Epithelial cell of proximal tubule (primary cell): ENCODE results near the gene RGS10. TPM values are rescaled to one million over a fixed set of nuclear protein-coding genes. Genes with fewer than 3 reads are reported as not detected.
A peak's percentile ranks its signal among the peaks of the same experiment; 100 is the strongest.

Experiments
- DNase-seq: peaks from one replicate; pipeline ENCODE4 v3.0.0-alpha.2; 2011; ENCODE audit warnings: low read depth
- H3K4me3 ChIP-seq: 2 replicates; pipeline ENCODE4 v1.5.1; 2011; ENCODE audit warnings: low read depth, mild to moderate bottlenecking, low read length
- total RNA-seq: library from RNA; depleted of rRNA; stranded (reverse); fragments of >200 nt; gene quantifications from 2 replicates; pipeline ENCODE4 v1.2.3, GENCODE V29; 2015
- TF ChIP-seq, protein P1 (sequence below): conservative IDR thresholded peaks from 2 replicates; pipeline ENCODE4 v1.5.1; 2012; ENCODE audit warnings: low read depth, mild to moderate bottlenecking, low read length

The RGS10 gene
- total RNA-seq, 1 donor from 2014 or later, result 85.9 TPM

DNA sequence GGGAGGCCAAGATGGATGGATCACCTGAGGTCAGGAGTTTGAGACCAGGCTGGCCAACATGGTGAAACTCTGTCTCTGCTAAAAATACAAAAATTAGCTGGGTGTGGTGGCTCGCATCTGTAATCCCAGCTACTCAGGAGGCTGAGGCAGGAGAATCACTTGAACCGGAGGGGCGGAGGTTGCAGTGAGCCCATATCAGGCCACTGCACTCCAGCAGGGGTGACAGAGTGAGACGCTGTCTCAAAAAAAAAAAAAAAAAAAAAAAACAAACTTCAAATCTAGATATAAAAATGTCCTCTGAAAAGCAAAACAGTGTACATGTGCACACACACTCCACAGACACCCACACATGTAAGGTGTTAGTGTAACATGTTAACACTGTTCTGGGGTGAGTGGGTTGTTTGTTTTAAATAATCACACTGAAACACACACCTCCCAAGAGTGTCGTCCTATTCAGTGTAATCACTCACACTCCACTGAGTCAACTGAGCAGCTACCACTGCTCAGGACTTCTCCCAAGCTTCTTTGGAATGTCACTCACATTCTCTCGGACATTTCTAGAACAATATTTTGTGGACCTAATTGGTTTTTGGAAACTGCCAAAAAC, 12.8 kb upstream of the RGS10 start:
- H3K4me3 ChIP-seq, result no peak overlapping the region
- TF ChIP-seq, protein P1, sequence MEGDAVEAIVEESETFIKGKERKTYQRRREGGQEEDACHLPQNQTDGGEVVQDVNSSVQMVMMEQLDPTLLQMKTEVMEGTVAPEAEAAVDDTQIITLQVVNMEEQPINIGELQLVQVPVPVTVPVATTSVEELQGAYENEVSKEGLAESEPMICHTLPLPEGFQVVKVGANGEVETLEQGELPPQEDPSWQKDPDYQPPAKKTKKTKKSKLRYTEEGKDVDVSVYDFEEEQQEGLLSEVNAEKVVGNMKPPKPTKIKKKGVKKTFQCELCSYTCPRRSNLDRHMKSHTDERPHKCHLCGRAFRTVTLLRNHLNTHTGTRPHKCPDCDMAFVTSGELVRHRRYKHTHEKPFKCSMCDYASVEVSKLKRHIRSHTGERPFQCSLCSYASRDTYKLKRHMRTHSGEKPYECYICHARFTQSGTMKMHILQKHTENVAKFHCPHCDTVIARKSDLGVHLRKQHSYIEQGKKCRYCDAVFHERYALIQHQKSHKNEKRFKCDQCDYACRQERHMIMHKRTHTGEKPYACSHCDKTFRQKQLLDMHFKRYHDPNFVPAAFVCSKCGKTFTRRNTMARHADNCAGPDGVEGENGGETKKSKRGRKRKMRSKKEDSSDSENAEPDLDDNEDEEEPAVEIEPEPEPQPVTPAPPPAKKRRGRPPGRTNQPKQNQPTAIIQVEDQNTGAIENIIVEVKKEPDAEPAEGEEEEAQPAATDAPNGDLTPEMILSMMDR, result no peak
- no peak for DNase-seq

DNA sequence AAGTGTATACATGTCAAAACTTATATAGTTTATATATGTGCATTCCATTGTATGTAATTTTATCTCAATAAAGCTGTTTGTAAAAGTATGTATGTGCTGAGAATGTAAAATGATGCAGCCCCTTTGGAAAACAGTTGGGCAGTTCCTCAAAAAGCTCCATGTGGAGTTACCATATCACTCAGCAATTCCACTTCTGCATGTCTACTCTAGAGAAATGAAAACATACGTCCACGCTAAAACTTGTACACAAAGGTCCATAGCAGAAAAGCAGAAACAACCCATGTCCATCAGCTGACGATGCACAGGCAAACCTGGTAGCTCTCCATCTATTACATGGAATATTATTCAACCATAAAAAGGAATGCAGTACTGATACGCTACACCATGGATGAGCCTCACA, 8.3 kb upstream of the RGS10 start:
- DNase-seq, result no peak
- TF ChIP-seq, protein P1, result no peak
- H3K4me3 ChIP-seq, result no peak overlapping the region

DNA sequence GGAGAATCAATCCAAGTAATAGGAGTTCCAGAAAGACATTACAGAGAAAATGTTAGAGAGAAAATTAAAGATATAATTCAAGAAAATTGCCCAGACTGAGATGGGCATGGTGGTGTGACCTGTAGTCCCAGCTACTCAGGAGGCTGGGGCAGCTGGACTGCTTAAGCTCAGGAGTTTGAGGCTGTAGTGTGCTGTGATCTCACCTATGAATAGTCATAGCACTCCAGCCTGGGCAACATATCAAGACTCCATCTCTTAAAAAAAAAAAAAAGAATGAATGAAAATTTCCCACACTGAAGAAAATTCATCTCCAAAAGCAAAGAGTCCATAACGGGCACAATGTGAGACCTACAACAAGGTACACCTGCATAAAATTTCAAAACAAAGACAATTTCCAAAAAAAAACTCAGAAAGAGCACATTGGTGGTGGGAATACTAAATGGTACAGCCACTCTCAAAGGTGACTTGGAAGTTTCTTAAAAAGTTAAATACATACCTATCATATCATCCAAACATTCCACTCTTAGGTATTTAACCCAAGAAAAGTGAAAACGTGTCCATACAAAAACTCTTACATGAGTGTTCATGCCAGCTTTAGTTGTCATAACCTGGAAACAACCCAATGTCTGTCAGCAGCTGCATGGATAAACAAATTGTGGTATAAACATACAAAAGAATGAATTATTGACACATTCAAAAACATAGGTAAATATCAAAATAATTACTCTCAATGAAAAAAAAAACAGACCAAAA, 6.9 kb upstream of the RGS10 start:
- TF ChIP-seq, protein P1, result no peak
- no peak overlapping the region for H3K4me3 ChIP-seq
- no peak for DNase-seq

DNA sequence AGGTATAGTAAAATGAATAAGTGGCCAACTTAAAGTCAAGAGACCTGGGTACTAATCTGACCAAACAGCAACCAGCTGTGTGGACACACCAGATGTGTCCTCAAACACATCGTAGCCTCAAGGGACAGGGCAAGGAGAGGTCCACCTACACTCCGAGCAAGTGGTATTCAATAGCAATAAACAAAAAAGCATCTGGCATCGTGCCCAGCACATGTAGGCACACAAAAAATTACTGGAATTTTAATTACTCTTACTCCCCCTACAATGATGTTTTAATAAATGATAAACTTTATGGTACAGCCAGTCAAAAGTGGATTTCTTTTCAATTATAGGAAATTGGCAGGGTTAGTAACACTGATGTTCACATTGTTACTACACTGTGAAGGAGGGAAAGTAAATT, 3.5 kb upstream of the RGS10 start:
- DNase-seq, result no peak
- TF ChIP-seq, protein P1, result no peak
- no peak overlapping the region for H3K4me3 ChIP-seq

GRCh38 chr10:119545310-119545709, 2.8 kb upstream of the RGS10 start:
- DNase-seq, result no peak
- H3K4me3 ChIP-seq, result no peak overlapping the region
- TF ChIP-seq, protein P1, result no peak

- TF ChIP-seq, protein P1, result no peak
- no peak overlapping the region for H3K4me3 ChIP-seq
- DNase-seq, result peak; percentile 59
Observed at GRCh38 chr10:119543814-119544642, 1.5 kb upstream of the RGS10 start.
